ENCODE data around the gene ARHGAP28. TPM values are rescaled to one million over a fixed set of nuclear protein-coding genes. Genes with fewer than 3 reads are reported as not detected.

ARHGAP28 gene
- total and polyA plus RNA-seq, 10 of the 15 experiments (the other 5 are each of a cell fraction or from before 2014, with no cell fraction given): not detected

- no peak overlapping the region for H3K9ac ChIP-seq (ENCODE audit: control insufficient read depth, insufficient read depth, low read length)
- no peak overlapping the region for H2AFZ ChIP-seq (ENCODE audit: control insufficient read depth, low read depth, low read length)
- ChIA-PET CTCF (no interaction called here), POLR2A (no interaction called here), SMC1A (ENCODE audit: uncharacterized antibody, unreplicated experiment) (no interaction called here), RAD21 (ENCODE audit: unreplicated experiment) (no interaction called here)
- no peak overlapping the region for H3K4me3 ChIP-seq
- ATAC-seq (no peak), DNase-seq (ENCODE audit: low read depth, low spot score) (no peak), FAIRE-seq (no peak)
- H3K27ac ChIP-seq (ENCODE audit: control insufficient read depth, insufficient read depth): no peak overlapping the region
- H3K4me1 ChIP-seq (ENCODE audit: control insufficient read depth, insufficient read depth, low read length): no peaks in the 10 kb centered on the region
- no peaks in the 10 kb centered on the region for H3K36me3 ChIP-seq (ENCODE audit: control insufficient read depth in 2 of 2, insufficient read depth in 2 of 2, low read length in 1 of 2)
- H4K20me1 ChIP-seq (ENCODE audit: control insufficient read depth, insufficient read depth): no peaks in the 10 kb centered on the region
- BruUV-seq (replicated peaks): no TSS peak
- no peaks in the 10 kb centered on the region for H3K79me2 ChIP-seq (ENCODE audit: control insufficient read depth, insufficient read depth, low read length)
- H3K27me3 ChIP-seq (replicated peaks in 1 of 2; ENCODE audit: control insufficient read depth in 2 of 2, insufficient read depth in 2 of 2, low read length in 1 of 2): no peaks in the 10 kb centered on the region
- intact Hi-C loops (cut with micrococcal nuclease; ENCODE audit: unreplicated experiment): loop anchor here (10.0 kb wide), 1 partner anchor 59 kb away; no protein-coding TSS in a partner anchor
- no peak overlapping the region for H3K4me2 ChIP-seq (ENCODE audit: control insufficient read depth, insufficient read depth)
- no peak for TF ChIP-seq EP300 (IDR thresholded peaks at IDR 0.05; ENCODE audit: borderline replicate concordance in 1 of 2, control insufficient read depth in 1 of 2, low read depth in 2 of 2, low read length in 2 of 2)
- no peak for TF ChIP-seq SREBF1 (IDR thresholded peaks at IDR 0.05; ENCODE audit: low read length)
- TF ChIP-seq TBL1XR1 (IDR thresholded peaks at IDR 0.05; ENCODE audit: low read depth, low read length): no peak
- no peak for TF ChIP-seq GATAD2B (conservative IDR thresholded peaks at IDR 0.05; ENCODE audit: low read depth)
- no peak for TF ChIP-seq ZBTB33 (IDR thresholded peaks at IDR 0.05)
- no peak for TF ChIP-seq CBX3 (IDR thresholded peaks at IDR 0.05; ENCODE audit: borderline replicate concordance, low read depth)
- no peak for TF ChIP-seq FOXK2 (IDR thresholded peaks at IDR 0.05)
- no peak for TF ChIP-seq REST (IDR thresholded peaks at IDR 0.05; ENCODE audit: low read depth, low read length)
- TF ChIP-seq USF2 (IDR thresholded peaks at IDR 0.05; ENCODE audit: borderline replicate concordance, low read depth, low read length): no peak
- TF ChIP-seq, protein P1, sequence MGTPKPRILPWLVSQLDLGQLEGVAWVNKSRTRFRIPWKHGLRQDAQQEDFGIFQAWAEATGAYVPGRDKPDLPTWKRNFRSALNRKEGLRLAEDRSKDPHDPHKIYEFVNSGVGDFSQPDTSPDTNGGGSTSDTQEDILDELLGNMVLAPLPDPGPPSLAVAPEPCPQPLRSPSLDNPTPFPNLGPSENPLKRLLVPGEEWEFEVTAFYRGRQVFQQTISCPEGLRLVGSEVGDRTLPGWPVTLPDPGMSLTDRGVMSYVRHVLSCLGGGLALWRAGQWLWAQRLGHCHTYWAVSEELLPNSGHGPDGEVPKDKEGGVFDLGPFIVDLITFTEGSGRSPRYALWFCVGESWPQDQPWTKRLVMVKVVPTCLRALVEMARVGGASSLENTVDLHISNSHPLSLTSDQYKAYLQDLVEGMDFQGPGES (IDR thresholded peaks at IDR 0.05): no peak
- TF ChIP-seq MYB (IDR thresholded peaks at IDR 0.05; ENCODE audit: borderline replicate concordance, low read depth, low read length): no peak
- no peak for TF ChIP-seq POLR2AphosphoS2 (IDR thresholded peaks at IDR 0.05; ENCODE audit: low read depth, low read length)
- TF ChIP-seq CEBPZ (IDR thresholded peaks at IDR 0.05; ENCODE audit: low read depth, low read length): no peak
- H3K9me3 ChIP-seq (replicated peaks; ENCODE audit: control insufficient read depth, insufficient read depth, low read length): no peaks in the 10 kb centered on the region
- in situ Hi-C loops (cut with MboI): no loop called here
- 0% methylated on average over 2 of the region's 2 CpGs for WGBS (ENCODE audit: insufficient coverage, insufficient replicate concordance, low lambda C conversion rate, missing lambda C conversion rate)
These were observed 15.5 kb upstream of the ARHGAP28 start for GRCh38 chr18:6714010-6714409.
